ENCODE measurements around the gene SLC5A3.

SLC5A3 gene

DNA sequence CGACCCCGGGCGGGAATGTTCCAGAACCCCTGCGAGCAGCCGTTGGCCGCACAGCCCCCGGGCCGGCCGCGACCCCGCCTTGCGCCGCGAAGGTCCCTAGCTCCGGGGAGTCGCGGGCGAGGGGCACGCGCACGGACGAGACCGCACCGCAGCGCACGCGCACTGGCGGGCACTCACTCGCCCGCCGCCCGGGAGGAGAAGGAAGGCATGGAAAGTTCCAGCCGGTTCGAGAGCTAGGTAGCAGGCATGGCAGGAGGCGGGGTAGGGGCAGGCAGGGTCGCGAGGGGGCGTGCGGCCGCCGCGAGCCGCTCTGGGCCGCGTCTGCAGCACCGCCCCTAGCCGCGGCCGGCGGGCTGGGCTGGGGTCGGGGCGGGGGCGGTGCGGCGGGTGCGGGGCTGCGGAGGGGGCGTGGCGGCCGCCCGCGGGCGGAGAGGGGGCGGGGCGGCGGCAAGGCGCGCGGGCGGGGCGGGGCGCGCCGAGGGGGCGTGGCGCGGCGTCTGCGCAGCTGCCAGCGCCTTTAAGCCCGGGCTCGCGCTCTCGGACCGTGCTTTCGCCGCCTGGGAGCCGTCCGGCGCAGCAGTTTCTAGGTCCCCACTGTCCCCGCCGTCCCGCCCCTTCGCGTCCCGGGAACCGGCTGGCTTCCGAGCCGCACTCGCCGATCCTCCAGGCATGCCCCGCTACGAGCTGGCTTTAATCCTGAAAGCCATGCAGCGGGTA is at the start of gene SLC5A3, which contains the start of gene MRPS6:
TSS of gene SLC5A3 (plus strand) at position 547 of the 717 bp plus-strand sequence. CDS start 21,621 bp downstream, outside the sequence.
TSS of gene MRPS6 (plus strand) at position 547 of the 717 bp plus-strand sequence. CDS start at position 670, 123 bp downstream.
- peak; percentile 63 for DNase-seq

DNA sequence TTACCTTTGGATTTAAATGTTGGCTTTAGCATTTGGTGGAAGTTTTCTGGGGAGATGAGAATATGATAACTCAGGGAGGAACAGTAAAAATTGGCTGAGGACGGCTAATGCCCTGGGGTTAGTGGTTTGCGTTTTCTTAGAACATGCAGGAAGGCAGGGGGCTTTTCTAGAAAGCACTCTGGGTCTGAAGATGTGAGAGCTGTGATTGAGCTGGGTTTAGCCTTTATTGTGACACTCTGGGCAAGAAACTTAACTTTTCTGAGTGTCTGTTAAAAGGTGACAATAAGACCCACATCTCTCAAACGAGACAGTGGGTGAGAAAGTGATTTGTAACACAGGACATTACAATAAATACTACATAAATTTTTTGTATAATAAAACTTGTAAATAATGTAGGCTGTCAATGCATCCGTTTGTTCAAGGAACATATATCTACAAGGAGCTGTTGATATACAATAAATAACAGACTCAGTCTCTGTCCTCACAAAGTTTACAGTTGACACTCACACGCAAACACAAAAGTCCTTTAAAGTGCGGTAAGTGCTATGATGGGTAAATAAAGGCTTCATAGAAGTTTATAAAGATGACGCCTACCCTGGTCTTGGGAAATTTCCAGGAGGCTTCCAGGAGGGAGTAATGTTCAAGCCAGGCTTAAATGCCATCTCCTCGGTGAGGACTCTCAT is 49.5 kb upstream of the SLC5A3 start:
- no peak for DNase-seq

DNA sequence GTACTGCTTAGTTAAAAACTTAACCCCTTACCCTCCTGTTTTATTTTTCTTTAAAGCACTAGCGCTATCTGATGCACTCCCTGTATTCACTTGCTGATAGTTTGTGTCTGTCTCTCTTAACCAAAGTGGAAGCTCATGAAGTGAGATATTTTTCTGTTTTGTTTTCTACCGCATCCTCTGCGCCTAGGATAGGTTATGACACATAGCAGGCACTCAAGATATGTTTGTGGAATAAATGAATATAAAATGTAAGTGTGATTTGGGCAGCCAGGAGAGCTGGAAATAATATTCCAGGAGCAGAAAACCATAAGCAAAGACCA is 49.0 kb upstream of the SLC5A3 start:
- no peak for DNase-seq

DNA sequence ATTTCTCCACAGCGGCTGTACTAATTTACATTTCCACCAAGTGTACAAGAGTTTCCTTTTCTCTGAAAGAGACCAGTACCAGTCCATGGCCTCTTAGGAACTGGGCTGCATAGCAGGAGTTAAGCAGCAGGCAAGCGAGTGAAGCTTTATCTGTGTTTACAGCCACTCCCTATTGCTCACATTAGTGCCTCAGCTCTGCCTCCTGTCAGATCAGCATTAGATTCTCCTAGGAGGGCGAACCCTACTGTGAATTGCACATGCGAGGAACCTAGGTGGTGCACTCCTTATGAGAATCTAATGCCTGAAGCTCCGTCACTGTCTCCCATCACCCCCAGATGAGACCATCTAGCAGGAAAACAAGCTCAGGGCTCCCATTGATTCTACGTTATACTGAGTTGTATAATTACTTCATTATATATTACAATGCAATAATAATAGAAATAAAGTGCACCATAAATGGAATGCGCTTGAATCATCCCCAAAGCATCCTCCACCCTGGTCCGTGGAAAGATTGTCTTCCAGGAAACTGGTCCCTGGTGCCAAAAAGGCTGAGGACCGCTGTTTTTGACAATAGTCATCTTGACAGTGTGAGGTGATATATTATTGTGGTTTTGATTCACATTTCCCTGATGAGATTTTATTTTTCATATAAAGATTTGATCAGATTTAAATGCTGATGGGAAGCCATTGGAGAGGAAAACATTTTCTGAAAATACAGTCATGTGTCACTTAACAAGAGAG is 45.5 kb upstream of the SLC5A3 start:
- DNase-seq = no peak

DNA sequence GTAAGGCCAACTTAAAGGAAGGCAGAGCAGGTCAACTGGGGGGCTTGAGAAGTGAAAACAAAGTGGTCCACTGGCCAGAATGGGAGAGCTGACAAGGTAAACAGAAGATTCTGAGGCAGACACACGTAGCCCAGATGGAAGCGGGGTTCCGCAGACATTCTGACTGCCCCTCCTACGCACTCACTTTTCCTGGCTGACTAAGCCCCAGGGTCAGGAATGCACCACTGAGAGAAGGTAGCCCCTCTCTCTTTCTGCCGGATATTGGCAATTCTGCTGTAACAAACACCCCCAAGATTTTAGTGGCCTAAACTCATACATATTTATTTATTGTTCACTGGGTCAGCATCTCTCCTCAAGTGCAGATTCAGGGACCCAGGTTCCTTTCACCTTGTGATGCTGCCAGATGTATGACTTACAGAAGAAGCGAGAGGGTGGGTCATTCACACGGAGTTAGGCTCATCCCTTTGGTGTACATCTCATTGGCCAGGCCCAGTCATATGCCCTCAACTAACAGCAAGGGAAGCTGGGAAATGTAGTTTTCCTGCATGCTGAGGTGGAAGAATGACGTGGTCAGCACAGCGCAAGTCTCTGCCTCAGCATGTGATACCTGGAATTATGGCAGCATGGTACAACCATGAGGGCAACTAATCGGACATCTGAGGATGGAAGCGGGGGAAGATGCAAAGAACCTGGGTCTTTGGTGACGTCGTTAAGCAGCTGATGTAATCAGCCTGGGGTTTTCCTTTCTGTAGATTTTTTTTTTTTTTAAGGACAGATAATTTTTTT is 43.4 kb upstream of the SLC5A3 start:
- DNase-seq = no peak

DNA sequence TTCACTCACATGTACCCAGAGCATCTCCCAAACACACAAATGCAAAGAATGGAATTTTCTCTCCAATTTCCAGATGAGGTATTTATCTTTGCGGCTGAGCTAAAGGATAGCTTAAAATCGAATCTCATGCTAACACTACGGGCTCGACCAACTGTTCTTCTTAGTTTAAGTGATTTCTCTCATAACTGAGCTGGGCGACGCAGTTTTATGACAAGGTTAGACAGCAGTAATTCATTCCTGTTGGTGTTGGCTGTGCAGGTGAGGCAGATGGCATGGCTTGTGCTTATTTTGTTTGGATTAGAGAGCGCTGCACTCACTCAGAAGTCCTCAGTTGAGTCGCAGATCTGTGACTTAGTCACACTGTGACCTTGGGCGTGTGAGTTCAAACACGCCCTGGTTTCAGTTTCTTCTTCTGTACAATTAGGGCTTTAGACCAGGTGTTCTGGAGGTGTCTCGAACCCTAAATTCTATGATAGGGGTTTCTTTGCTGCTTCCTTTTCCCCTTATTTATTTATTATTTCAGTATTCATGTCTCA is 41.5 kb upstream of the SLC5A3 start:
- no peak for DNase-seq

DNA sequence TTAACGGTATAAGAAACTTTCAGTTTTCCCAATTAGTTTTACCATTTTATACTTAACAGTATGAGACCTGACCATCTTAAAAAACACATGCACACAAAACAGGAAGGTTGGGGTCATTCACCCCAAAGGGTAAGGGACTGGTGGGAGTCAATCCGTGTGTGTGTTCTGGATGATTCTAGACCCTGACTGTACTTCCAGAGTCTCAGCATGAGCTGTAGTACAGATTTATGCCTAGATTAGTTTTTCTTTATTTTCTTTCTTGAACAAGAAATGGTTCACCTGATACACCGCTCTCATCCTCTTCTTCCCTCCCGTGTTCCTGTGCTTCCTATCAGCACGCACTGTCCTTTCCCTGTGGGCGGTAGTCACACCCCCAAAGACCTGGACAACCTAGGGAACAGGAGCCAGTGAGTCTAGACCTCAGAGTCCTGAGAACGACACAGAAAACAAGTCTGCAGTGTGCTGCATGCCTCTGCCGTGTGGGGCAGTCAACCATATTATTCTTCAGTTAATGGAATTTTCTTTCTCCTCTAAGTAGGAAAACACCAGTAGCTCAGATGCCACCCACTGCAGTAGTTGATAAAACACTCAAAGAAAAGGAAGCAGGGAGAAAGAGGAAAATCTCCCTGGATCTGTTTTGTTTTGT is 38.9 kb upstream of the SLC5A3 start:
- no peak for DNase-seq

DNA sequence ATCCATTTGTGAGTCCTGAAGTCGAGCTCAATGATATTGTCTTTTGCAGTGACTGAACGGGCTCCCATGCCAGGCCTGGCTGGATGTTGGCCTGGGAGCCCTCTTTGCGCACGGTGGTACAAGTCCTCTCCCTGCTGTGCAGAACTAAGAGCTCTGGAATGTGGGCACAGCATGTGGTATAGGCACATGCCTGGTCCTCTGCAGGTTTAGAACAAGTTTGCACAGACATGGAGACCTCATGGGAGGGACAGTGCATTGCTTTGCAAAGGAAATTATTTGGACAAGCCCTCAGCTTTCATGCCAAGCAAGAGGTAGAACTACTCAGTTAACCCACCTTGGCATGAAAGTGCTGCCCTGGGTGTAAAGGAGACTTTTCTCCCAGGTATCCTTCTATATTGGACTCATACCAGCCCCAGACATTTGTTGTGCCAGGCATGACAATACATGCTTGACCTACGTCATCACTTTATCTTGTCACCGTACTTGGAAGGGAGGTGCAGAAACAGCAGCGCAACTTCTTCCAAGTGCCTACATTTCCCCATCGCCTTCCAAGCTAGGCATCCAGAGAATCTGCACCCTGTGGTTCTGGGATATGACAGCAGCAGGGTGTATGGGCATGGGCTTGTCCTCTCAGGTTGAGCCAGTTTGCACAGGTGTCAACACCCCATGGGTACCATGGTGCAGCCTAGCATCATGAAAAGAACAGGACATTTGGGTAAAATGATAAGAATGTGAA is 37.6 kb upstream of the SLC5A3 start:
- no peak for DNase-seq

DNA sequence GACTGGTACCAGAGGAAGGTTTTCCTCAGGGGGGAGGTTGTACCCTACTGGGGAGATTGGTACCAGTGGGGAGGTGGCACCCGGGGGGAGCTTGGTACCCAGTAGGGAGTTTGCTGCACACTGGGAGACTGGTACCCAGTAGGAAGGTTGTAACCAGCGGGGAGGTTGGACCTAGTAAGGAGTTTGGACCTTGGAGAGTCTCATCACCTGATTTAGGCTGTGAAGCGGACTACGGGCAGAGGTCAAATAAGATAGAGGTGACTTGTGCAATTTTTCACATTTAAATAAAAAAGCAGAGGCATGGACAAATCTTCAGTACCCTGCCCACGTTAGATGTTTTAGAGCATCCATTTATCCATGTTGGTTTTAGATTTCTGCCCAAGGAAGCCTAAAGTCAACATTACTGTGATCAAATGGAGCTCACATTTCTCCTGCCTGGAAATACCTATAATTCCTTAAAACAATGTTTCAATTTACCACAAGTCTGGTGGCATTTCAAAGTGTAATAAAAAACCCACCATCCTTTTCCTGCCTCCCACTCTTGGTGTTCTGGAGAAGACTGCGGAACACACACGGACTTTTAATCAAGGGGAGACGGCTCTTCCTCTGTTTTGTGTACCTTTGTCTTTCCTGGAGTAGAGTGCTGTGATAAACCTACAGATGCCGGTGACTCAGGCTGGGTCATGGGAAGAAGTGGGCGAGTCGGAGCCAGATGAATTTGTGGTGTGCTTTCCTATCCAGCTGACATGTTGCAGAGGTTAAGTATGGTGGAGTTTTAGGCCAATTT is 36.2 kb upstream of the SLC5A3 start:
- DNase-seq = no peak

DNA sequence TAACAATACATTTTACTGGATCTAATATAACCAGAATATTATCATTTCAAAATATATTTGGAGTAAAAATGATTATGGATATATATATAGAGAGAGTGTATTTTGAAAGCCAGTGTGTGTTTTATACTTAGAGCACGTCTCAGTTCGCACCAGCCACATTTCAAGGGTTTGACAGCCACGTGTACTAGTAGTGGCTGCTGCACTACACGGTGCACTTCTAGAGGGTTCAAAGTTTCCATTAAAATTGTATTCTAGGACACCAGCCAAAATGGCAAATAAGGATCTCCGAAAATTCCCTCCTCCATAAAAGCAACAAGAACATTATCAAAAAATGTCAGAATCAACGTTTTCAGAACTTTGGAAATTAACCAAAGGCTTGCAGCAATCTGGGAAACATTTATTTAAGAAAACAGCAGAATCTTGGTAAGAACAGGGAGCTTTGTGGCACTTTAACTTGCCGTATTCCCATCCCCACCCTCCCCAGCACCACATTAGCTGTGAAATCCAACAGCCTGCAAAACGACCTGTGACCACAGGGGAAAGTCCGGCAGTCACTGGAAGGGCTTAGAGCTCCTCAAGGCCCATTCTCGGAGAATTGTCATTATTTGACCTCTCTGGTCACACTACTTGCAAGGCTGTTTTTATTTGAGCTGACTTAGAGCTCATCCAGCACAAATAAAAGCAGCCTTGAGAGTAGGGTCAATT is 33.5 kb upstream of the SLC5A3 start:
- DNase-seq = no peak

DNA sequence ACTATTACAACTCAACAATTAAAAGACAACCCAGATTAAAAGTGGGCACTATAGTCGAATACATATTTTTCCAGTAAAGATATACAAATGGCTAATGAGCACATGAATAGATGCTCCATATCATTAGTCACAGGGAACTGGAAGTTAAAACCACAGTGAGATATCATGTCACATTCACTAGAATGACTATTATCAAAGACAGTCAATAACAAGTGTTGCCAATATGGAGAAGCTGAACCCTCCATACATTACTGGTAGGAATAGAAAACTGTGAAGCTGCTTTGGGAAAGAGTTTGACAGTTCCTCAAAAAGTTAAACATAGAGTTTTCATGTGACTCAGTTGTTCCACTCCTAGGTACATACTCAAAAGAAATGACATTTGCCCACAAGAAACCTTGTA is 30.6 kb upstream of the SLC5A3 start:
- DNase-seq = no peak

DNA sequence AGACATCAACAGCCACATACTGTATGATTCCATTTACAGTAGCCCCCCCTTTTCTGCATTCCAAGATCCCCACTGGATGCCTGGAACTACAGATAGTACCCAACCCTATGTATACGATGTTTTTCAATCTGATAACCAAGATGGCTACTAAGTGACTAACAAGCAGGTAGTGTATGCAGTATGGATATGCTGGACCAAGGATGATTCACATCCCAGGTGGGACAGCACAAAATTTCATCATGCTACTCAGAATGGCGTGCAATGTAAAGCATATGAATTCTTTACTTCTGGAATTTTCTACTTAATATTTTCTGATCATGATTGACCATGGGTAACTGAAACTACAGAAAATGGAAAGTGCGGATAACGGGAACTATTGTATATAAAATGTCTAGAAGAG is 30.0 kb upstream of the SLC5A3 start:
- DNase-seq = no peak

DNA sequence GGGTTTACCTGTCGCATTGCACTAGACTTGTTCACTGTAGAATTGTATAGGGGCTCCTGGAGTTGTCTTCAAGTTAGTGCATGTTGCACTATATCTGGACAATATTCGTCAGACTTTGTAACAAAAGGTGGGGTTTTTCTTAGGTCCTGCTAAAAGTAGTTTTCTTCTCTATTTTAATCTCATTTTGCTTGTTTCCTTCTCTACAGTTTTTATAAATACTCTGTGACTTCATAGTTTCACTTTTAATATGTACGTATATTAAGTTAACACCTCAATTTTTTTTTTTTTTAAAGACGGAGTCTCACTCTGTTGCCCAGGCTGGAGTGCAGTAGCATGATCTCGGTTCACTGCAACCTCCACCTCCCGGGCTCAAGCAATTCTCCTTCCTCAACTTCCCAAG is 26.5 kb upstream of the SLC5A3 start:
- no peak for DNase-seq

DNA sequence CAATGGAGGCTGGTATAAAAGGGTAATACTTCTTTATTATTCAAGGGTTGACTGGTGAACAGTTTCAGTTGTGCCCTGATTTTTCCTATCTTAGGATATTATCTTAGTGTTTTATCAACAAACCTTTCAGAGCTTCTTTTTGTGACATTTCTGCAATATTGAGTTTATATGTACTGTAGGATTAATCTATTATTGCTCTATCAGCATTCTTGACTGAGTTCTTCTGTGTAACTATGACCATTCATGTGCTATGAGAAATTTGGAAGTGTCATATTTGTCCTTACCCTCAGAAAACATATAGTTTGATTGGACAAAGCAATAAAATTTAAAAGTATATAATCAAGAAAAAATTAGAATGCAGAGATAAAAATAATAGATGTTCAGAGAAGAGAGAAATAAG is 25.5 kb upstream of the SLC5A3 start:
- DNase-seq = no peak

DNA sequence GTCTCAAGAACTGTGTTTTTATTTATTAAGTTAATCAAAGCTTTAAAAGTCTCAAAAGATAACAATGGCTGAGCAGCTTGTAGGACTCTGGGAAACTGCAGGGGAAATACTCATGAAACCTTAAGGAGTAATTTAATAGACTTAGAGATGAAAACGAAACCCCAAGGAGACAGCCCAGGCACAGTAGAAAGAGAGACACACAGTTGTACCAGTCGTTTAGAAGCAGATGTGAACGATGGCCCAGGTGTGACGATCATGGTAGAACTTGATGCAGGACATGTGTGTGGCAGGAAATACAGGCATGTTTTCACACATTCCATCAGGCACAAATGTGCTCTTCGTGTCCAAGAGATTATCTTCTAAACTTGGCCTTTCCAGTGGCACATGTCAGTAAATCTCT is 21.2 kb upstream of the SLC5A3 start:
- no peak for DNase-seq

DNA sequence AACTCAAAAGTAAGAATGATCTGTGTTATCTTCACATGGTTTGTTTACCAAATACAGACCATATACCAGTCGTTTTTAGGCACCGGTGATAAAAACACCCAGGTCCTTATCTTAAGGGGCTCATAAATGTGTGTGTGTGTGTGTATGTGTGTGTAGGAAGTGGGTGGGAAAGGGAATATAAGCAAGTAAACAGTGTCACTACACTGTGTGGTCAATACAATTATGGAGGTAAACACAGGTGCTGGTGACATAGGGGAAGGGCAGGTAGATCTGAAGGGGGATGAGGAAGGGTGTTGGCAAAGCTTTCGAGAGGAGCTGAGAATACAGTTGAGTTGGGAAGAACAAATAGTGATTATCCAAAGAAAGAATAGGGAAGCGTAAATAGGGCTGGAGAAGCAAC is 19.1 kb upstream of the SLC5A3 start:
- DNase-seq = no peak

DNA sequence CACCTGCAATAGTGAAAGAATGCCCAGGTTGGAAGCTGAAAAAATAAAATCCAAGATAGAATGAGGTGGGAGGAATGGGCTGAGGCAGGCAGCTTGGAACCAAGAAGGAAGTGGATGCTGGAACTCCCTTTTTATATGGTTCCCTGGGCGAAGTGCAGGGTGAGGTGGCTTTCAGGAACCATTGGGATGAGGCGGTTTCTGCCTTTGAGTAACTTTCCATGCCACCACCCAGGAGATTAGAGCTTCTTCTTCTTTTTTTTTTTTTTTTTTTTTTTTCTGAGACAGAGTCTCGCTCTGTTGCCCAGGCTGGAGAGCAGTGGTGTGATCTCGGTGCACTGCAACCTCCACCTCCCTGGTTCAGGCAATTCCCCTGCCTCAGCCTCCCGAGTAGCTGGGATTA is 17.8 kb upstream of the SLC5A3 start:
- DNase-seq = no peak

DNA sequence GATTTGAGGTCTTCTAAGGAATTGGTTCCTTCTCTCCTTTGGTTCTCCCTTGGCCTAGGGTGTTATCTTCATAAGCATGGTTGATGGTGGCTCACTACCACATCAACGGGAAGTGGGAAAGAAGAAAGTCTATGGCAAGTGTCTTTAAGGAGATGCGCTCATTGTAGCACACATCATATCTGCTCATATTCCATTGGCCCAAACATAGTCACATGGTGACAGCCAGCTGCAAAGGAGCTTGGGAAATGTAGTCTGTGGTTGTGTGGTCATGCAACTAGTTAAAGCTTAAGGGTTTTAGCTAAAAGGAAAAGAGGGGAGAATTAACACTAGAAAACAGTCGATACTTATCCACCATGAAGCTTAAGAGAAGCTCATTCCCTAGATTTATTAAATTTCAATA is 11.4 kb upstream of the SLC5A3 start:
- DNase-seq = no peak

DNA sequence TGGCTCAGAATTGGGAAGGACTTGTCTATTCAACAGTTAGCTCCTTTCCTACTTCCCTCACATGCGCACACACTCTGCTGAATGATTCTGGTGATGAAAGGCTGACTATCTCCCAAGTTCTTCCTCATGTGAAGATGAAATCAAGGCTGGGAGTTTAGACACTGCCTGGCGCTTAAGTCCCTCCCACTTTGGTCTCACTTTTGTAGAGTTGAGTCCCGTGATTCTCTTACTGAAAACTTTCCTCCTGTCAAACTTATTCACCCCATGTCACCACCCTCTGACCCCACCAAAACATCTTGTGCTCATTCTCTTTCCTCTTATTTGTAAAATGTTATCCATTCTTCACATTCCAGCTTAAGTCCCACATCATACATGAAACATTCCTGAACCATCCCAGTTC is 8.4 kb upstream of the SLC5A3 start:
- no peak for DNase-seq

DNA sequence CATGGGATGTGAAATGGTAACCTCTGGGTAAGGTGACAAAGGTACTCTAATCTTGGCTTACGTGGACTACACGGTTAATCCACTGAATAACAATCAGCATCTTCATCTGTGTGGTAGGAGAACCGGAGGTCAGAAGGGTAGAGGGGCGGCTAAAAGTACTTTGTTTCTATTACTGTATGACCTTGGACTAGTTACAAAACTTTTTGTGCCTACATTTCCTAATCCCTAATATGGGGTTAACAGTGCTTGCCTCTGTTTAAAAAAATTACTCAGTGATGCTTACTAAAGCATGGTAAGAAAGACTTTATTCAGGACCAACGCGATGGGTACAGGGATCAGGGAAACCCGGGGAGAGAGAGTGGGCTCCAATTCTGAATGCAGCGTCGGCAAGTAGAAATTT is 1.7 kb upstream of the SLC5A3 start:
- DNase-seq = no peak
